NK-92 treated with Interleukin-12 subunit alpha and Interleukin-12 subunit beta, amount 100 ng/mL, for 24 hours (cell line): ENCODE data around the gene ARMH2.

Experiments
- DNase-seq: peaks from one replicate; lab custom pipeline; 2025; lab: John Stamatoyannopoulos, UW

Gene ARMH2

DNA sequence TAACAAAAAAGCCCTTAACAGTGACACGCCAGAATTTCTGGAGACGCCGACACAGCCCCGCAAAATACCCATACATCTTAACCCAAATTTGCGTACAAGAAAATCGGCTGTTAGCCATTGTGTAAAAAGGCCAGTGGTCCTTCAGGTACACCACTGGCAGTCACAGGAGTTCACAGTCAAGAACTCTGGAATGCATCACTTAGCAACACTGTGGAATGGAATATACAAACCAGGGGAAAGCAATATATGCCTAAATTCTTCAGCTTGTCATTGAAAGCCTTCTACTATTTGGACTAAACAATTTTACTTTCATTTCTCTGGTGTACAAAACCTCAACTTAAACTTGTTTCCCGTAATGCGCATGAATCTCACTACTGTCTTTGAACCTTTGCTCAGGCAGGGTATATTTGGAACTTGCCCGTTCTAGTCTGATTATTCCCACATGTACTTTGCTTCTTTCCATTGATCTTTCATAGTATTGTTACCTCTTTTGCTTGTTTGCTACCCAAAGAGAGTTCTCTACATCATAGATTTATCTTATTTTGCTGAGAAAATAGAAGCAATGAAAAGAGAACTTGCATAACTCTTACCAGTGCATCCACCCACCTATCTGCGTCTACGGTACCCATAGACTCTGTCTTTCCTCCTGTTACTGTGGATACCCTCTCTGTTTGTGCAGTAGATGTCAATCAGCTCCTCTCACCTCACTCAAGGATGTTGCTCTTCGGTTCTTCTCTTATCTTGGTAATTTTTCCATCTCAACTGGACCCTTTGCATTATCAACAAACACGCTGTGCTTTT lies at the start of gene ARMH2:
Gene ARMH2, minus strand, starts transcription at position 178 of the 801 bp plus-strand sequence. Its CDS starts 60 bp downstream, at position 118.
- DNase-seq: no peak

DNA sequence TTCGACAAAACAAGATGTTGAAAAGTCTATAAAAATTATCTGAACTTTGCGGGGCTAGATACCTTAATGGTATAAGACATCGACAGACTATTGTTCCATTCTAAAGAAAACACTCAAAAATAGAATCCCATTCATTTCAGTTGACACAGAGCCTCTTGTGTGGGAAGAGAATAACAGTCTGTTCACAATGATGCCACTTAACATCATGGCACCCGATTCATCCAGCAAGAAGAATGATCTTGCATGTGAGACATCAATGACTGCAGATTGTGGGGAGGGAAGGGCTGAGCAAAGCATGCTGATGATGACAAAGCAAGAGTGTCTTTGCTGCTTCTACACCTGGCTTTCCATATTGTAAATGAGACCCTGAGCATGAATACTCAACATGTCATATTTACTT lies 49.7 kb upstream of the ARMH2 start:
- no peak for DNase-seq

DNA sequence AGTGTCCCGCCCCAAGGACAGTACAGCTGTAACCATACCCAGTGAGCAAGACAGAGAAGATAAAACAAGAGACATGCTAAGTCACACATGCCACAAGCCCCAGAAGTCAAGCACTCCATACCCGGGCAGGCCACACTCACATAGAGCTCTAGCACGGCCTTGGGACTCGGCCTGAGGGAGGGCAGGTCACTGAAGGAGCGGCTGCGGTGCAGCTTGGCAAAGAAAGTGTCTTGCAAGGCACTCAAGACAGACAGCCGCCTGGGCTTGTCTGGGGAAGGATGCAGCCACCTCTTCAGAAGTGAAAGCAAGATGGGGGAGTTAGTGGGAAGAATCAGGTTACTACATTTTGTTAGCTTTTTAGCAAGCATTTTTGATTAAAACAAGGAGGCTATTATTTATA lies 48.7 kb upstream of the ARMH2 start:
- DNase-seq: no peak

DNA sequence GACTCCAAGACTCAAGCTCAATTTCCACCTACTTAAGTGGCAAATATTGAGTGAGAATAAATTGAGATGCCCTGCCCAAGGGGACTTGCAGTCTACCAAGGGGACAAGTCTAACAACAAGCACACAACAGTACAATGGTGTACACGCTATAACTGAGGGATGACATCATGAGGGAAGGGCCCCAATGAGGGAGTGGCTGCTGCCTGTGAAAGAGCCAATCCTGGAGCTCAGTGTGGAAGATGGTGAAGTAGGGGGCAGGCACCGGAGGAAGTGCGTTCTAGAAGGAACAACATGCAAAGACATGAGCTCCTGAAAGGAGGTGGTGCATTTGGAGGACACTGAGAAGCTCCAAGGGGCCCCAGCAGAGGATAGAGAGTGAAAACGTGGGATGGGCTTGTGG lies 46.9 kb upstream of the ARMH2 start:
- no peak for DNase-seq

DNA sequence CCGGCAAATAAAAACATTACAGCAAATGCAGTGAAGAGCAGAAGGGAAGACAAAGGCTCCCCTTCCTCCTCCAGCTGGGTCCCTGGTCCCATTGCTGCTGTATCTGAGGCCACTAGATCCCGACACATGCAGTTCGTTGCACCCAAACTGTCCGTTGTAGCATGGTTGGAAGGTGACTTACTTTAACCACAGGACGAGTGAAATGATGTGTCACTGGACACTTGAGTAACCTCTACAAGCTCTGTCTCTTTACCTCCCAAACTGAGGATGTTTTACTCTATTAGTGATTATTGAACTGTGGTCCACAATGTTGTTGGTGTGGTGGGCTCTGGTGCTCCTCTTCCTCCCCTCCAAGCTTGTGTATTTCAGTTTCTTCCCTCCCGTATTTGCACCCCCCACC lies 46.2 kb upstream of the ARMH2 start:
- DNase-seq: no peak

DNA sequence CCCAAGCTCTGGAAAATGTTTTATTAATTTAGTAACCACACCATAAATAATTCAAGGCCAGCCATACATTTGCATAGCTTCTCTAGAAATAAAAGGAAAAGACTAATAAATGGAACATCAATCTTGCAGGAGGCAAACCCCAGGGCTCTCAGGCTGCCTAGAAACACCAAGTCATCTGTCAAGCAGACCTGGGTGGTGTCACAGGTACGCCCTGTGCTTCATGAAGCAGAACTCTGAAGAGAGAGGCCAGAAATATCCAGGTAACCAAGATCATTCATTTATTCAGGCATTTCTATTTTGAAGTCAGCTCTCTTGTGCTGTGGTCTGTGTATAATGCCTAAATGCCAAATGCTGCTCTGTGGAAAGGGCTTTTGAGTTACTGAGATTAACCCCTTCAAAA lies 45.3 kb upstream of the ARMH2 start:
- no peak for DNase-seq

DNA sequence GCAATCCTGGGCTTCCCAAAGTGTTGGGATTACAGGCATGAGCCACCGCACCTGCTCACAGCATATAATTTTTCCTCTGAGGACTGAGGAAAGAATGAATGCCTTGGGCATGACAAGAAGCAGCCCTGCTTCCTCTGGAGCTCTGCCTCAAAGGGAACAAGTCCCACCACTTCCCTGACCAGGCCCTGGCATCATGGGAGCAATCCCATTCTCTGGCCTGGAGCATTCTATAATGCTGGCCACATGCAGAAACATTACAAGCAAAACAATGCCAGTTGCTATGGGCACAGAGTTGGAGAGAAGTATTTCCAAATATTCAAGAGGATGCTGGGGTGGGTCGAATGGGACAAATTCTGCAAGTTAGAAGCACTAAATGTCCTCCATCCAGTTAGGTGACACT lies 41.5 kb upstream of the ARMH2 start:
- no peak for DNase-seq

DNA sequence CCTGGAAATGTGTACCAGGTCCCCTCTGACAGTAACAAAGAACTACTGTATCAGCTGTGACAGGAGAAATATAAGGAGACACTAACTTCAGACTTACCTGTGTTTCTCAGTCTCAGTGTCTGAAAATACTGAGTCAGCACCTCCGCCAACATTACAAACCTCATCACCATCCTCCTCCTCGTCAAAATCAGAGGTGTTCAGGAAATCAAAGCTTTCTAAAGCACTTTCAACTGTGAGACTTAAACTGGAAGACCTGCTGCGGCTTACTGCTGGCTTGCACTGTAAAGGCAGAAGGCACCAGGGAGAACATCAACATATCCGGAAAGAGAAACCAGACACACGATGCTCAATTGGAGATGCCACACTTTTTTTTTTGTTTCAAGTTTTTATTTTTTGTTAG lies 40.3 kb upstream of the ARMH2 start:
- DNase-seq: no peak

DNA sequence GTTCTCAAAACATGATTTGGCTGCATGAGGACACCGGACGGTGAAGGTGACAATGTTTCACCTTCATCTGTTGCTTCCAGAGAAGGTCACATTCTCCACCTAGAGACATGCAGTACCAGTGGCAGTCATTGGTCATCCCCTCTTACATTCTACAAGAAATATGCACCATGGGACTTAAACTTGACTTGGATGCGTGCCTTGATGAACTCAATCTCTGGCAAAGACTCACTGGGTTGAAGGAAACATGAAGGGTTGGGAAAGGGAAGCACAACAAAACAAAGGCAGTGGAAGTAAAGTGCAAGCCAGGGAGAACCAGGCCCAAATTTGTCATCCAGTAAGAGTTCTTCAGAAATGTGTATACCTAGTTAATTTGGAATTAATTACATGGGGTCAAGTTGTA lies 39.4 kb upstream of the ARMH2 start:
- DNase-seq: no peak

DNA sequence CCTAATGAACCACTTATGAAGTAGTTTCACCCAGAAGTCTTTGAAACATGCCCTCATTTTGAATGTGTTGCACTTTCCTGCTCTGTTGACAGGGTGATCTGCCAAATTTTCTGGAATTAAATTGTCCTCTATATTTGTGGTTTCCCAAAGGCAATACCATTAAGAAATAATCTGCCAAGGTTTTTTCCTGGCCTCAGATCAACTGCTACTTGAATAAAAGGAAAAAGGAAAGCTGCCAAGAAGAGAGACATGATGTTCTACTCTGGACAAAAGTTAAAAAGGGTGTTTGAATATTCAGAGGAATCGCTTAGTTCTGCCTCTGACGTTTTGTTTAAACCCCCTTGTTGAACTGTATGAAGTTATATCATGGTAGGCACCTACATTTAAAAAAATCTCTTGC lies 37.4 kb upstream of the ARMH2 start:
- DNase-seq: no peak

DNA sequence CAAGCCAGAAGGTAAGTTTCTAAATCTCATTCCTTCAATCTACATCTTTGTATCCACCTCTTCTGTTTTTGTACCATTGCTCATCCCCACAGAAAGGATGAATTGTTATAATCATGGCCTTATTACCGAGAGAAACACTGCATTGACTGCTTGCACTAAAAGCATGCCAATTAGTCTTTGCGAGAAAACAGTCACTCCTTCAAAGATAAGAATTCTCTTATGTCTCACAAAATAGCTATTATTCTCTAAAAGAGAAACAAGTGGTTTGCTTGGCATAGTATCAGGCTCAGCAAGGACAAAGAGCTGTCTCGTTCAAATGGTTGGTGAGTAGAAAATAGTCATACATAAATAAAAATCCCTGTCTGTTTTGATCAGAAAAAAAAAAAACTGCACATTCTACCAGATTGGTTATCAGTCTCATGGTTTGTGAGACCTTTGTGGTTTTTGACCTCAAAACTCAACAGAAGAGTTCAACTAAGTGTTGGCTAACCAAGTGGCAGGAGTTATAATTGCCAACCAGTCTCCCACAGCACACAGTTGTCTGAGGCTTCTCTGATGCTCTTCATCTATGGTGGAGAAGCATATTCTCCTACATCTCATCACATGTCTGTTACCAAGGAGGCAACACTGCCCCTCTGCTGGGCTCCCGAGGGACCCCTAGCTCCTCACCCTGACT lies 35.1 kb upstream of the ARMH2 start:
- DNase-seq: no peak

DNA sequence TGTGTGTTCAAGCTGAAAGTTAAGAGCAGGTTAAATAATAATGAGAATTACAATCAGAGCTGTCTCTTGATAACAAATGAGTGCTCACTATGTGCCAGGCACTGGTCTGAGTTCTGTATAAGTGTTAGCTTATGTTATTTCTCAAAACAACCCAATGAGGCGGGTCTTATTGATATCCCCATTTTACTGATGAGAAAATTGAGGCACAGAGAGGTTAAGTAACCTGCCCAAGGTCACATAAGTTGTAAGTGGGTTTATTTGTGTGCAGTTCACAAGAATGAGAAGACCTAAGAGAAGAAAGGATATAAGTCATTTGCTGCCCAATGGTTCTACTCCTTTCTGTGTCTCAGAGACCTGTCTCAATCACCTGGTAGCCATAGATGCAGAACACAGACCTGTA lies 34.1 kb upstream of the ARMH2 start:
- no peak for DNase-seq

DNA sequence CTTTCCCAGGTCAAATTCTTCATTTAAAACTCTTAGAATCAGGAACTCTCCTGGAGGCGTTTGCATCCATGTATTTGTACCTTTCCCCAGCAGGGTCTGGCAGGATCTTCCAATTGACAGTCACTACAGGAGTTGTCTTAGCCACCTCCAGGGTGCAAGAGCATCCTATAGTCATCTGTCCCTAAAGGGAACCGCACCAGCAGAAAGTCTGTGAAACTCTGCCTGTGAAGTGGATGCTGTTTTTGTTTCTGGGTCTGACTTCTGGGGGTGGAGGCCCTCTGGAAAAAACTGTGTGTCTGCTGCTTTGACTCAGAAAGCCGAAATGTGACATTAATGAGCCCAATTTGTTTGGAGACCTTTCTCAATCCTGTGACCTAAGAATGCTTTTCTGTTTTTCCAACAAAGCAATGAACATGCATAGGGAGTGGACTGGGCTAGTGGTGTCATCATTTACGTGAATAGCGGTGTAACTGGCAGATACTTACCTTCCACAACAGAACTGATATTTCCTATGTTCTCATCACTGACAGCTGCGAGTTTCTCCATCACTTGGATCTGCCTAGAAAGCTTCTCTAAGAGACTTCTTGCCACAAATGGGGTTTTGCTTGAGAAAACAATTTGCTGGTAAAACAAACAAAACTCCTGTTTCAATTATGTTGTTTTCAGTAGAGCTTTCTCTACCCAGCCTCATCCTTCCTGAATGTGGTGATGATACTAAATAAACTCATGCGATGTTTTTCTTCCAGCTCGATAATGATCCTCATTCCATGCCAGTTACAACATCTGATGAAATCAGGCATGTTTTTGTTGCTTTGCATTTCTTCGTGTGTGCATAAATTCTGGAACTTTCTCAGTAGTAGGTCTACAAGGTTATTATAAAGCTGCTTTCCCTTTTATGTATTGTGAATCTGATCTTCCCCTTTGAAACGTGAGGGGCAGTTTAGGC lies 33.3 kb upstream of the ARMH2 start:
- DNase-seq: no peak

DNA sequence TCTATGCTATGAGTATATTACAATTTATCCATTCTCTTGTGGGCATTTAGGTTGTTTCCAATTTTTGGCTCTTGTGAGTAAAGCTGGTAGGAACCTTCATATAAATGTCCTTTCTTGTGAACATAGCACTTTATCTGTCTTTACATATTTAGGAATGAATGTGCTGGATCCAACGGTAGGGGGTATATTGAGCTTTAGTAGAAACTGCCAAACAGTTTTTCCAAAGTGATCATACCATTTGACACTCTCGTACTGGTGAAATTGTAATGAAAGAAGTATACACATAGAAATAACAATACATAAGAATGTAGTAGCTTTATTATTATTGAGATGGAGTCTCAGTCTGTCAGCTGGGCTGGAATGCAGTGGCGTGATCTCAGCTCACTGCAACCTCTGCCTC lies 30.9 kb upstream of the ARMH2 start:
- no peak for DNase-seq

DNA sequence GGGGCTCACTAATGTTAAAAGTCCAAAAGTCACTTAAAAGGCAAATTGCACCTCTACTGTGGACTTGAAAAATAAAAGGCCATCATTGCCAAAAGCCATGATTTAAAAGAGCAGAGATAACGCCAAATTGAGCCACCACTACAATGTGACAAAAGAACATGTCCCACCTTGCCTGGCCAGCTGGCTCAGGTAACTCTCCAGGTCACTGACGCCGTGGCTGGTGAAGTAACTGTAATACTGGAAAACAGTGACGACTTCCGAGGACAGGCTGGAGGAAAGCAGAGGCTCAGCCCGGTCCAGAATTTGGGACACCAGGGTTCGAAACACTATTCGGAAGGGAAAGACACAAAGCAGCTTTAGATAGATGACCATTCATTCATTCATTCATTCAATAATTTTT lies 29.3 kb upstream of the ARMH2 start:
- DNase-seq: no peak

DNA sequence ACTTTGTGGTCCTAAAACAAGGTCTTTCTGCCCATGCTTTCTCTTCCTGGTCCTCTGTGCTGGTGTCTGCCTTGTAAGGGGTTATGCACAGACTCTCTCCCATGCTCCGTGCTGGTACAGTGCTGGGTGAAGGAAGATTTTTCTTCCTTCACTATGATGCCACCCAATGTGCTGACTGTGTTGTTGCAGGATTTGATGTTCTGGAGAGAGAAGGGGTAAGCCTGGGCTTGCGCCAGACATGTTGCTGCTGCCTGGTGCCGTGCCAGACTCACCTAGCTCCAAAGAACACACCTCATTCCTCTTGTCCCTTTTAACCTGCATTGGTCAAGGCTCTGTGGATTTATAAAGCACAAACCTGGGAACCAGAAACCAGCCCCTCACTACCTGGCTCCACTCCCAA lies 28.4 kb upstream of the ARMH2 start:
- no peak for DNase-seq

DNA sequence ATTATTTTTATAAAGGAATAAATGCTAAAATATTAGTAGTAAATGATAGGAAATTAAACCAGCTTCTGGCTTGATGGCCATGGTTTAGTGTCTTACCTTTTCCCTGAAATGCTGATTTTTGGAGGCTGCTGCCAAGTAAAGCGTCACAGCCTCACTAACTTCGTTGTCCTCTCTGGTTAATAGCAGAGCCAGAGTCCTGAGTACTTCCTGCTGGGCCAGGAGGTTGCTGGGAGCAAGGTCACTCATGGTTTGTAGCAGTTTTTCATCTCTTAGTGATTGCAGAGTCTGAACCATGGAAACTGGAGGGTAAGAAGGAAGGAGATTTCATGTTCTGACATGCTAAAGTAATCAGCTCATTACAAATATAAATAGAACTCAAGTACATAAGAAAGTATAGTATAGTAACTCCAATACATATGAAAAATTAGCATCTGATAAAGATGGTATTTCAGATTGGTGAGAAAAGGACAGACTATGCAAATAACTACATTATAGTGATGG lies 26.5 kb upstream of the ARMH2 start:
- DNase-seq: no peak

DNA sequence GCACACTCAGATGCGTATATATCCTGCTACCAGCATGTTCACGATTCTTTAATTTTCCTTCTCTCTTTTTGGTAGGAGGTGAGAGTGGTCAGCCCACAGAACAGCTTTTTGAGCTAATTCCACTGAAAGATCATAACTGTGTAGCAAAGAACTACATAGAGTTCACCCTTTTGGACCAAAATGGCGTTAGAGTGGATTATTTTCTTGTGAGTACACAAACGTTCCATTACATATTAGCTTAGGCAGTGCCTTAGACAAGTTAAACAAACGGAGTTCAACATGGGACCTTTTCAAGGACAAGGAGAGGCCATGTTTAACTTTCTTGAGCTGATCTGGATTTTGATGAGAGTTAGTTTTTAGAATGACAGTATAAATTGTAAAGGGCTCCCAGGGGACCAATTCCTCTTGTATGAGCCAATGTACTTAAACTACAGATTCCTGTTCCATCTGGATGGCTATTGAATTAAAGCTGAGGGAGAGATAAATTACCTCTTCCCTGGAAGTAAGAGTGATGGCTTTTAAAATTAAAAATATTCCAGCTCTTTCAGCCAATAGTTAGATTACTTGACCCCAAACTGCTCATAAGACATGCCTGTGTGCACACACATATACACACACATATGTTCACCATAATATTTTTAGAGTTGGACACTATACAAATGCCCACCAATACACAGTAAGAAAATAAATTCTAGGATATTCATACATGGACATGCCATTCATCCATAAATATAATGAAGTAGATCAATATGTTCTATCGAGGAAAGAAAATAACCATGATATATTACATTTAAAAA lies 25.6 kb upstream of the ARMH2 start:
- DNase-seq: no peak

DNA sequence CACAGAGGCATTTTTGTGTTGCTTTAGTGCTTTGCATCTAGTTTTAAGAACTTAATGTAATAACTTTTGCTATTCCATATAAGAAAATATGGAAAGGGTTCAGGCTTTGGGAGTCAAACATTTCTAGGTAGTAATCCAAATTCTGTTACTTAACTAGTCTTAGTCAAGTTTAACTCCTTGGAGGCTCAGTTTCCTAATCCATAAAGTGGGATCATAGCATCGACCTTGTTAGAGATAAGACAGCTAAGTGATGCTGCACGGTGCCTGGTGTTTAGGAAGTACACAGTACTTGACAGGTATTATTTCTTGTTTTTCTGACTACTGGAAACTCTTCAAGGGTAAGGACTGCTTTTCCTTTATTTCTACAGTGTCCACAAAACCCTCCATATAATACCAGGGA lies 24.5 kb upstream of the ARMH2 start:
- DNase-seq: no peak

DNA sequence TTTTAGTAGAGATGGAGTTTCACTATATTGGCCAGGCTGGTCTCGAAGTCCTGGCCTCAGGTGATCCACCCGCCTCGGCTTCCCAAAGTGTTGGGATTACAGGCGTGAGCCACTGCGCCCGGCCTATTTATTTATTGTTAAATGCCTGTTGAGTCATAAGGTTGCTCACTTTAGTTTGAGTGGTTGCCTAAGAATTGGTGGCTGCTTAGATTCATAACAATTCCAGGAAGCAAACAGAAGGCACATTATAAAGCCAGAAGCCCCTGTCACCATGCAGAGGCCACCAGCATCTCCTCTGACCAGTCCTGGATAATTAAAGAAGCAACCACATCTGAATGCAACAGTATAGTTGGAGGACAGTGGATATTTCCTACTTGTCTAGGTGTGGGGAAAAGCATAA lies 24.0 kb upstream of the ARMH2 start:
- DNase-seq: no peak

DNA sequence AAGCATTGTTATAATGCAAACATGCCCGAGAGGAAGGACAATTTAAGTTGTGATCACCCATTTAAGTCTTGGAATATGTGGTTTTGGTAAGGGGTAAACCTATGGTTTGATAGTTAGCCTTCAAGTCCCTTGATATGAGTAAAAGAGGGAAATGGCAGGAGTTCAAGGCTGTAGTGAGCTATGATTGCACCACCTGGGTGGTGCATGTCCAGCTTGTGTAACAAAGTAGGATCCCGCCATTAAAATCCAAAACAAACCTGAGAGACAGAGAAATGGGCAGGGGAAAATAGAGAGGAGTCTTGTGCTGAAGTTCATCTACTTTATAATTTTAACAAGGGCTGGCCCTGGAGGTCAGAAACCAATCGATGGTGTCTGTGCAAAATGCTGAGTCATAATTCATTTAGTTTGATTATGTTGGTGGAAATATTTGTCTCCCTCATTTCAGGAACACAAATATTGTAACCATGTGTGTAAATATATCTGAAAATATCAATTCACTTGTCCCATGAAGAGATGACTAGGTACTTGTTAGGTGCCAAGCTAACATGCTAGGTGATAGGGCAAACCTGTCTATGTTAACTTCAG lies 23.2 kb upstream of the ARMH2 start:
- DNase-seq: no peak
